ENCODE data around the gene OPA3.
"Not testable (repeated sequence)": the region's sequence is repeated elsewhere in the genome, so short reads cannot be mapped to it uniquely, and the experiment has no call there.

- TF ChIP-seq MXI1 (conservative IDR thresholded peaks at IDR 0.05; ENCODE audit: poor library complexity, severe bottlenecking); CTCF (IDR thresholded peaks at IDR 0.05; ENCODE audit: poor library complexity, severe bottlenecking); EZH2 (IDR thresholded peaks at IDR 0.05; ENCODE audit: borderline replicate concordance, insufficient read depth, low read length, poor library complexity, severe bottlenecking); TAF1 (IDR thresholded peaks at IDR 0.05; ENCODE audit: low read depth); POLR2AphosphoS5 (IDR thresholded peaks at IDR 0.05); RAD21 (conservative IDR thresholded peaks at IDR 0.05); SMC3 (conservative IDR thresholded peaks at IDR 0.05; ENCODE audit: poor library complexity): not testable (repeated sequence)
These were observed 43.6 kb upstream of the OPA3 start for GRCh38 chr19:45628219-45628618.

Measured in neural cell (in vitro differentiated cells).